DMS114 treated with DMSO at 0.1 percent for 48 hours (cell line): ENCODE results near the gene HRH3.

Source experiments
- DNase-seq: peaks from one replicate; lab custom pipeline; 2025; ENCODE audit not compliant: unreplicated experiment; lab: John Stamatoyannopoulos, UW

HRH3 gene

DNA sequence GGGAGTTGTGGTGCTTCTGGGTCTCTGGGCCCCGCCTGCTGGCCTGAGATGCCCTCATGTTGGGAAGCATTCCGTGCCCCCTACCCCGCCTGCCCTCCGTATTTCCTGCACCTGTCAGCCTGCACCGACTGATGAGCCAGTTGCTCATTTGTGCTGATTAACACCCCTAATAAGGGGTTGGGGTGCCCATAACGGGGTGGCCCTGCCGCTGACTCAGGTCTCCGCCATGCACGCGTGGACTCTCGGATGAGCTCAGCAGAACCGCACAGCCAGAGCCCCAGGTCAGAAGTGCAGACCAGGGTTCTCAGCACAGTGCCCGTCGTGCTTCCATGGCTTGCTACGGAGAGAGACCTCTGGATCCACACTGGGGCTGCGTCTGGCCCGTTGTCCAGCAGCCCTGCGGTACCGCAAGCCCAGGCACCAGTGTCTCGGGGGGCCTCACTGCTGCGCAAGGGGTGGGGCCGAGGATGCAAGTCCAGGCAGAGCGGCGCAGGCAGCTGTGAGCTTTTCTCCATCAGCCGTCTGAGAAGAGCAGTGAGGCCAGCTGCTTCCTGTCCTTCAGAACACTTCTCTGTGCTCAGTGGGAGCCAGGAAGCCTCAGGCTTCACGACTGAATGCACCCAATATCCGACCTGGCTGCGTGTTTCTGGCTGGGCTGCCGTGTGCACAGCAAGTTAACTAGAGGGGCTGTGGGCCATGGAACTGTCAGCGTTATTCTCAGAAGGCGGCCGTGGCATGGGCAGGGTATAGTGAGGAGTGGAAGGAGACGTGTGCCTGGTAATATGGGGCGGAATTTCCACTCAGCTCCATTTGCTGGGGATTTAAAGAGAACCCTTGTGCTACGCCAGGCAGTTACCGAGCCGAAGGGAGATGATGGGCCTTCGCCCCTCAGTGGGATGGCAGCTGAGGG, 18.6 kb downstream of the HRH3 start:
- no peak for DNase-seq

- no peak for DNase-seq
Observed at GRCh38 chr20:62200491-62201172, 19.4 kb downstream of the HRH3 start.

DNA sequence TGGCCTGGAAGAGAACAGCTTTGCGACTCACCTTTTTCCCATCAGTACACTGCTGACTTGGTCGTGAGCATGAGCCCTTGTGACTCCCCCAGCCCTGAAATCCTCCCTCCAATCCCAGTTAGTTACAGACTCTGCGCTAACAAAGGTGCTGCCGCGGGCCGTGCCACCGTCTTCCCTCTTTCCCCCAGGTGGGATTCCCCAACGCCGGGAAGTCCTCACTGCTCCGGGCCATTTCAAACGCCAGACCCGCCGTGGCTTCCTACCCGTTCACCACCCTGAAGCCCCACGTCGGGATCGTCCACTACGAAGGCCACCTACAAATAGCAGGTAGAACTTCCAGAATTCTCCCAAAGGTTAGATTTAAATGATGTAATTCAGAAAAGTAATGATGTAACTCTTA, 21.1 kb downstream of the HRH3 start:
- DNase-seq: no peak

DNA sequence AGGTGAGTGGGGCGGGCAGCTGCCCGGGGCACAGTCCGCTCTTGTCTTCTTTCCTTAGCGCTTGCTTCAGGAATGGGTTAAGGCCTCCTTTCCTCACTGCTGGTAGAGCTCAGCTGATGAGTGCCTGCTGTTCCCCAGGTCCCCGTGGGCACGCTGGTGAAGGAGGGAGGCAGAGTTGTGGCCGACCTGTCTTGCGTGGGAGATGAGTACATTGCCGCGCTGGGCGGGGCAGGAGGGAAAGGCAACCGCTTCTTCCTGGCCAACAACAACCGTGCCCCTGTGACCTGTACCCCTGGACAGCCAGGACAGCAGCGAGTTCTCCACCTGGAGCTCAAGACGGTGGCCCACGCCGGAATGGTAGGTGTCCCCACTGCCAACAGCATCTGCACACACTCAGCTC, 21.6 kb downstream of the HRH3 start:
- DNase-seq: no peak

DNA sequence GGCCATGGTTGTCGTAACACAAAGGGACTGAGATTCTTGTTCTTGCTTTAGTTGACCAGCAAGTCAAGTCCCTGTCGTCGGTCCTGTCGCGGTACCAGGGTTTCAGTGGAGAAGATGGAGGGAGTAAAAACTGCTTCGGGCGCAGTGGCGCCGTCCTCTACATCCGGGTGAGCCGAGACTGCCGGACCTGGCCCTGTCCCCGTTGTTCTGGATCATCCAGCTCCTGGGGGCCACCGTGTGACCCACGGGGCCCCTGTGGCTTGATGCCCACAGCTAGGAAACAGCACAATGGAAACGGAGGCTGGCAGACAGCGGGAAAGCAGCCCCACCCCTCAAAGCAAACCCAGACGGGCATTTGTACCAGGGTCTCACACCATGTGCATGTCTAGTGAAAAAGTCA, 22.3 kb downstream of the HRH3 start:
- DNase-seq: no peak

DNA sequence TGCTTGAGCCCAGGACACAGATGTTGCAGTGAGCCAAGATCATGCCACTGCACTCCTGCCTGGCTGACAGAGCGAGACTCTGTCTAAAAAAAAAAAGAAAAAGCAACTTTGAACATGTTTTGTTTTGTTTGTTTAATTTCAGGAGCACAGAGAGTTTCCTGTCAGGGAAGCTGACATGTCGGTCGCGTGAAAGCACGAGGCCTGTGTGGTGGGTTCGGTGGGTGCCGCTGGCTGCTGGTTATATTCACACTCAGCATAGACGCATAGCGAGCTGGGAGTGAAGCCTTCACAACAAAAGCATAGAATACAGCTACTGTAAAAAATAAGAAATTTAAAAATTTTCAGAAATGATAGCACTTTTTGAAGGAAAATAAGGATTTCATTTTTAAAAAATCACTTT, 22.8 kb downstream of the HRH3 start:
- no peak for DNase-seq

DNA sequence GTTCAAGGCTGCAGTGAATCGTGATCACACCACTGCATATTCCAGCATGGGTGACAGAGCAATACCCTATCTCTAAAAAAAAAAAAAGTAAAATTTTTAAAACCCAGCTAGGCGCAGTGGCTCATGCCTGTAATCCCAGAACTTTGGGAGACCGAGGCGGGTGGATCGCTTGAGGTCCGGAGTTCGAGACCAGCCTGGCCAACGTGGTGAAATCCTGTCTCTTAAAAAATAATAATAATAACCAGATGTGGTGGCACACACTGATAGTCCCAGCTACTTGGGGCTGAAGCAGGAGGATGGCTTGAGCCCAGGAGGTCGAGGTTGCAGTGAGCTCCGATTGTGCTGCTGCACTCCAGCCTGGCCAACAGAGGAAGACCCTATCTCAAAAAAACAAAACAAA, 23.8 kb downstream of the HRH3 start:
- no peak for DNase-seq

DNA sequence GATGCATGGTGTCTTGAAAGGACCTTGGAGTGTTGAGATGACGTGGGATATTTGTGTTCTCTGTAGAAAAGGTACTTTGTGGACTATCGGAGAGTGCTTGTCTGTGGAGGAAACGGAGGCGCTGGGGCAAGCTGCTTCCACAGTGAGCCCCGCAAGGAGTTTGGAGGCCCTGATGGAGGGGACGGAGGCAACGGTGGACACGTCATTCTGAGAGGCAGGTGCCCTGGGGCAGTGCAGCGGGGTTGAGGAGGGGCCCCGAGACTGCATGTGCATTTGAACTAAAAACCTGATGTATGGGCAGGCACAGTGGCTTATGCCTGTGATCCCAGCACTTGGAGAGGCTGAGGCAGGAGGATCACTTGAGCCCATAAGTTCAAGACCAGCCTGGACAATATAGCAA, 24.3 kb downstream of the HRH3 start:
- DNase-seq: no peak

DNA sequence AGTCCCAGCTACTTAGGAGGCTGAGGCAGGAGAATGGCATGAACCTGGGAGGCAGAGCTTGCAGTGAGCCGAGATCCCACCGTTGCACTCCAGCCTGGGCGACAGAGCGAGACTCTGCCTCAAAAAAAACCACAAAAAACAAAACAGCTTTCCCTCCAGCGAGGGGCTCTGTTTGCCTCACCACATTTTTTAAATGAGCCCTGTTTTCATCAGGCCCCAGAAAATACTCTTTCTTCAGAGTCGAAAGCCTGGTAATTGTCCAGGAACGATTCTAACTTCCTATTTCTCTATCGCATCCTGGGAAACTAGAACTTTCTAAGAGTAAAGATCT, 25.0 kb downstream of the HRH3 start:
- no peak for DNase-seq

DNA sequence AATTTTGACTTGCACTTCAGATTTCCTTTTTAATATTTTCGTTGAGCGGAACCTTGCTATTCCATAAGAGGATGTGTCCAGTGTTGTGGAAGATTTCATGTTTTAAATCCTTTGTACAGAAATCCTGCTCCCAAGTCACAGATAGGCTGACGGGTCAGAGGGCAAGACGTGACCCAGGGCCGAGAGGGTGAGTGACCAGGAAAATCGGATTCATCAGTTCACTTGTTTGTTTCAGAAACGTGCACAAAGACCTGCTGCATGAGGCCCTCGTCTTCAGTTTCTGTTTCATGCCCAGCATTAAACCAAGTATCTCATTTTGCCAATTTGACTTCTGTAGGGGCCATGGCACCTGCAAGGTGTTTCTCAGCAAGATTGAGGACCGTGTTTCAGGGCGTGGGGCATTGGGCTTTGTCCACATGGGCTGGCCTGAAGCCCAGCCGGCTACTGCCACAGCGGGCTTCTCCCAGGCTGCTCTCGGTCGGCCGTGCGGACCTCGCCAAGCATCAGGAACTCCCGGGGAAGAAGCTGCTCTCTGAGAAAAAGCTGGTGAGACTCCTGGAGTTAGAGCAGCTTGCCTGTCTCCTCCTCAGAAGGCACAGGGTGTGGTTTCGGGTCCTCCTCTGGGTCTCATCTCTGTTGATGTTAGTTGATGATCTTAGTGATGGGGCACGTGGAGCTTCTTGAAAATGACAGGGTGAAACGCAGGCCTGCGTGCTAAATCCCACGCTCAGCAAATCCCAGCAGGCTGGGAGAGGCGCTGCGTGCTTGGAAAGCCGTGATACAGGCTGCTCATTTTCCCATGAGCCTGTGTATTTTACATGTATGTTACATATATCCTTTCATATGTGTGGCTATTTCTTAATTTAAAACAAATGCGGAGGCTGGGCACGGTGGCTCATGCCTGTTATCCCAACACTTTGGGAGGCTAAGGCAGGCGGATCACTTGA, 26.7 kb downstream of the HRH3 start:
- no peak for DNase-seq

DNA sequence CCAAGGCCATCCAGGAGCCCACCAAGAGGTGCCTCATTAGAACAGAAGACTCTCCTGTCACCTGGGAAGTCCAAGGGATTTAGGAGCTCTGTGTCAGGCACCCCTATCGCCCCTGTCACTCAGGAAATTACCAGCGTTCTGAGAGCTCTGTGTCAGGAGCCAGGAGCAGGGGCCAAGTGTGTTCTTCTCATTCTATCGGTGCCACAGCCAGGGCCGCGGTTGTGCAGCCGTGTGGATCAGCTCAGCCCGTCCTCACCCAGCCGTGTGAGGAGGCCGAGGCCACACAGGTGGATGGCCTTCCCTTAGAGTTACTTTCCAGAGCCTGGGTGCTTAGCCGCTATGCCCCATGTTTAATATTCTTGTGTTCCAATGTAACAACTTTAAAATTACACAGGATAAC, 27.4 kb downstream of the HRH3 start:
- no peak for DNase-seq

- no peak for DNase-seq
Observed at GRCh38 chr20:62191781-62192559, 28.1 kb downstream of the HRH3 start.

DNA sequence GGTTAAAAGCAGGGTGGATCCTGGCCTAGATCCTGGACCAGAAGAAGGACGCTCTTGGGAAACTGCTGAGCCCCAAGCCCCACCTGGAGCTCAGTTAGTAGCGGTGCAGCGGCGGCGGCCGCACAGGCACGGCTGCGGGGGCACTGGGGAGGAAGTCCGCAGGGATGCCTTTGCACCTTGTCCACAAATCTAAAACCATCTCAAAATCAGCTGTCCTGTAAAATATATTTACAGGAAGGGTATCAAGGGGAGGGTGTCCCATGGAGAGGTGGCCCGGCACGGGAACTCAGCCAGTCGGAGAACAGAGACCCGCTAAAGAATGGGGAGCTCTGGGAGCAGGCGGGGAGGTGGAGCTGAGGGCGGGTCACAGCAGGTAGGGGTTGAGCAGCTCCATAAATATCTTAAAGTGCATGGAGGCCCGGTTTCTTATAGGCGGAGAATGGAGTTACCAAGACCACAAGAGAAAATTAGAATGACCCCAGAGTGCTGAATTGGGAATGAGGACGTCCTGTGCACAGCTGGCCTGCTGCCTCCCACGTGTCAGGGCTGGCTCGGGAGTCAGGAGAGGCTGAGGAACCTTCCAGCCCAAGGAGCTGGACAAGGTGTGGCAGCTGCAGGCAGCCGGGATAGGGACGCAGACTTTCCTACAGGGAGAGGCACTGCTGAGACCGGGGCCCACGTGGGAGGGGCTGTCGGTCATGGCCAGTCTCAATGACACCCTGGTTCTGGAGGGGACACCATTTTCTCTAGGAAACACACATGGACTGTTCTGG, 29.3 kb downstream of the HRH3 start:
- DNase-seq: no peak

- no peak for DNase-seq
Observed at GRCh38 chr20:62186887-62187866, 32.9 kb downstream of the HRH3 start.

DNA sequence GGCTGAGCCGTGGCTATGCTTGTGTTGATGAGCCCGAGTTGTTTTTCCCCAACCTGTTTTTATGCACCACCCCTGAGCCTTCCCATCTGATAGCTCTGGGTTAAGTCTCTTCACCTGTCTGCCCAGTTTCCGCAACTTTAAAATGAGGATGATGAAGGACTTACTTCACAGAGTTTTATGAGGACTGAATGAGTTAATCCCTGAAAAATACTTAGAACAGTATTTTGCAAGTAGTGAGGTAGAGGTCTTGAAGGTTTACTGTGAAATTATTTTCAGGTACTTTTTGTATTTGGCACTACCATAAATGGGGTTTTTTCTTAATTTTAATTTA, 34.0 kb downstream of the HRH3 start:
- no peak for DNase-seq

DNA sequence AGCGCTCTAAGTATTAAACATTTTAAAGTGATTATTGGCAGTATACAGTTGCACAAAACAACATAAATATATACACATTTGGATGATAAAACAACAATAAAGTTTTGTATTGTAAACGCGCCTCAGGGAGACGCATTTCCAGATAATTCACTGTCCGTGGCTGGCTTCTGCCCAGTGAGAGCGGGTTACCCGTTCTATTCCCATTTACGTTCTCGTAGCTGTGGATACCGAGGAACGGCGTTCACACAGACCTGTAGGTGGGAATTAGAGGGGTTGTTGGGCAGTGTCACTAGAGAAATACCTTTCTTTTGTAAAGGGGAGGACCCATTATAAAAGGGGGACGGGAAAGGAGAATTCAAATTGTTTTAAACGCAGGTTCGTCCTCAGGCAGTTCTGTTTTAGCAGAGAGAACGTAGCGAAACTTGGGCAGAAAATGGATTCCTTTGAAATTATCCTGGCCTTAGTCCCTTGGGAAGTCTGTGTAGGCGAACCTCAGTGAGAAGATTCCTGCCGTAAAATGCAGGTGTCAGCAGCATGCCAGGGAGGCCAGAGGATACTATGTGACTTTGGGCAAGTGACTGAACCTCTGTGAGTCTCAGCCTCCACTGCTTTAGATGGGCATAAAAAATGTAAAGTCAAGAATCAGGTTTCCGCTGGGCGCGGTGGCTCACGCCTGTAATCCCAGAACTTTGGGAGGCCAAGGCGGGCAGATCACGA, 36.5 kb downstream of the HRH3 start:
- no peak for DNase-seq

- DNase-seq: peak; percentile 91
Observed at GRCh38 chr20:62182469-62183425, 37.3 kb downstream of the HRH3 start, which contains the start of gene MTG2. TSS of gene MTG2 (plus strand) at chr20:62183028. CDS start at chr20:62193421, 10,393 bp downstream.
